ENCODE results near the gene CCKAR.
"Not testable (repeated sequence)": the region's sequence is repeated elsewhere in the genome, so short reads cannot be mapped to it uniquely, and the experiment has no call there.

CCKAR gene

GRCh38 chr4:26490111-26490959 lies at the start of gene CCKAR:
TSS of gene CCKAR (minus strand) at chr4:26490484. CDS start at chr4:26490267, 217 bp downstream.
- no peak for DNase-seq (ENCODE audit: low spot score)

GRCh38 chr4:26533685-26534084 lies 43.4 kb upstream of the CCKAR start:
- DNase-seq (ENCODE audit: low spot score), result no peak

- no peak for DNase-seq (ENCODE audit: low spot score)
These were observed 41.3 kb upstream of the CCKAR start for GRCh38 chr4:26531491-26532116.

- no peak for DNase-seq (ENCODE audit: low spot score)
These were observed 39.8 kb upstream of the CCKAR start for GRCh38 chr4:26530099-26530498.

- no peak for DNase-seq (ENCODE audit: low spot score)
These were observed 39.2 kb upstream of the CCKAR start for GRCh38 chr4:26529479-26529878.

- DNase-seq (ENCODE audit: low spot score), result no peak
These were observed 35.5 kb upstream of the CCKAR start for GRCh38 chr4:26525771-26526150.

- no peak for DNase-seq (ENCODE audit: low spot score)
These were observed 35.0 kb upstream of the CCKAR start for GRCh38 chr4:26525136-26525770.

- DNase-seq (ENCODE audit: low spot score), result no peak
These were observed 33.7 kb upstream of the CCKAR start for GRCh38 chr4:26524011-26524410.

GRCh38 chr4:26522478-26522877 lies 32.2 kb upstream of the CCKAR start:
- no peak for DNase-seq (ENCODE audit: low spot score)

- DNase-seq (ENCODE audit: low spot score), result no peak
These were observed 30.6 kb upstream of the CCKAR start for GRCh38 chr4:26520728-26521450.

- no peak for DNase-seq (ENCODE audit: low spot score)
These were observed 25.7 kb upstream of the CCKAR start for GRCh38 chr4:26515936-26516335.

GRCh38 chr4:26510334-26510964 lies 20.2 kb upstream of the CCKAR start:
- no peak for DNase-seq (ENCODE audit: low spot score)

- DNase-seq (ENCODE audit: low spot score), result no peak
These were observed 19.5 kb upstream of the CCKAR start for GRCh38 chr4:26509681-26510333.

GRCh38 chr4:26507286-26507685 lies 17.0 kb upstream of the CCKAR start:
- no peak for DNase-seq (ENCODE audit: low spot score)

- no peak for DNase-seq (ENCODE audit: low spot score)
These were observed 13.6 kb upstream of the CCKAR start for GRCh38 chr4:26503844-26504243.

GRCh38 chr4:26503427-26503826 lies 13.1 kb upstream of the CCKAR start:
- no peak for DNase-seq (ENCODE audit: low spot score)

GRCh38 chr4:26500565-26500999 lies 10.3 kb upstream of the CCKAR start:
- DNase-seq (ENCODE audit: low spot score), result not testable (repeated sequence)

- no peak for DNase-seq (ENCODE audit: low spot score)
These were observed 6.0 kb upstream of the CCKAR start for GRCh38 chr4:26496207-26496783.

- no peak for DNase-seq (ENCODE audit: low spot score)
These were observed 3.2 kb upstream of the CCKAR start for GRCh38 chr4:26493461-26493860.

GRCh38 chr4:26491449-26492170 lies 1.3 kb upstream of the CCKAR start:
- DNase-seq (ENCODE audit: low spot score), result no peak

Measured in HuH-7.5 (cell line).